ENCODE measurements around the gene ARPC5L.
"Not testable (repeated sequence)": the region's sequence is repeated elsewhere in the genome, so short reads cannot be mapped to it uniquely, and the experiment has no call there.

The ARPC5L gene

DNA sequence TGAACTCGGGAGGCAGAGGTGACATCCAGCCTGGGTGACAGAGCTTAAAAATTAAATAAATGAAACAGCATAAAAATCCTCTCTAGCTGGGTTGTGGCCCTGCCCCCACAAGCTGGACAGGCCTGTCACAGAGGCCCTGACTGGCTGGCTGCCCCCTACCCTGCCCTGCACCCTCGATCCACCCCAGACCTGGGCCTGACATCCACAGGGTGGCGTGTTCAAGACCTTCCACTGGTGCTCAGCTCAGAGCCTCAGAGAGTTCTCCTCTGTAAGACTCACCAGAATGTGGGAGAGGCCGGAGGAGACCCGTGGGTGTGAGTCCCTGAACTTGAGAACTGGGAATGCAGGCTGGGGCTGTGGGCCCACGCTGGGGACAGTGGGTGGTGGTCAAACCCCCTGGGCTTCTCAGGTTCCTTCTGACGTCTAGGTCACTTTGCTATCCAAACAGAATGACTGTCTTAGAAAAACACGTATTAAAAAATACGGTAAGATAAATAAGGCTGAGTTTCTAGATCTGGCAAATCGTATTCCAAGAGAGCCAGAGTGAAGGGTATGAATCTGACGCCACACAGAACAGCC, 18.4 kb upstream of the ARPC5L start:
- DNase-seq (ENCODE audit: low read depth), result no peak
- TF ChIP-seq, protein P1, sequence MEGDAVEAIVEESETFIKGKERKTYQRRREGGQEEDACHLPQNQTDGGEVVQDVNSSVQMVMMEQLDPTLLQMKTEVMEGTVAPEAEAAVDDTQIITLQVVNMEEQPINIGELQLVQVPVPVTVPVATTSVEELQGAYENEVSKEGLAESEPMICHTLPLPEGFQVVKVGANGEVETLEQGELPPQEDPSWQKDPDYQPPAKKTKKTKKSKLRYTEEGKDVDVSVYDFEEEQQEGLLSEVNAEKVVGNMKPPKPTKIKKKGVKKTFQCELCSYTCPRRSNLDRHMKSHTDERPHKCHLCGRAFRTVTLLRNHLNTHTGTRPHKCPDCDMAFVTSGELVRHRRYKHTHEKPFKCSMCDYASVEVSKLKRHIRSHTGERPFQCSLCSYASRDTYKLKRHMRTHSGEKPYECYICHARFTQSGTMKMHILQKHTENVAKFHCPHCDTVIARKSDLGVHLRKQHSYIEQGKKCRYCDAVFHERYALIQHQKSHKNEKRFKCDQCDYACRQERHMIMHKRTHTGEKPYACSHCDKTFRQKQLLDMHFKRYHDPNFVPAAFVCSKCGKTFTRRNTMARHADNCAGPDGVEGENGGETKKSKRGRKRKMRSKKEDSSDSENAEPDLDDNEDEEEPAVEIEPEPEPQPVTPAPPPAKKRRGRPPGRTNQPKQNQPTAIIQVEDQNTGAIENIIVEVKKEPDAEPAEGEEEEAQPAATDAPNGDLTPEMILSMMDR (IDR thresholded peaks at IDR 0.05; ENCODE audit: insufficient read depth, low read depth, low read length, missing control alignments), result no peak
- H3K4me3 ChIP-seq (ENCODE audit: low read depth, low read length), result no peak overlapping the region

DNA sequence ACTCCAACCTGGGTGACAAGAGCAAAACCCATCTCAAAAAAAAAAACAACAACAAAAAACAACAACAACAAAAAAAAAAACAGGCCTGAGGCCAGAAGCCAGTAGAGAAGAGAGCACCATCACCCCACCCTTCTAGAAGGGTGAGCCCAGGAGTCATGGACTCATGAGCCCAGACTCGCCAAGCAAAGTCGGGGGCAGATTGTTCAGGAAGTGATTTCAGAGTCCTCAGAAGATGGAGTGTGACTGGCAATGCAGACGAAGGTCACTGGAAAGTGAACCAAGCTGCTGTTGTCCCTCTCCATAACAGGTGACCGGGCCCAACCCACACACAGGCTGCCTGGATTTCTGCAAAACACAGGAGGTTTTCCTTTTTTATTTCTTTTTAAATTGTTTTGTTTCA, 17.6 kb upstream of the ARPC5L start:
- no peak for DNase-seq (ENCODE audit: low read depth)
- TF ChIP-seq, protein P1 (IDR thresholded peaks at IDR 0.05; ENCODE audit: insufficient read depth, low read depth, low read length, missing control alignments), result no peak
- H3K4me3 ChIP-seq (ENCODE audit: low read depth, low read length), result no peak overlapping the region

DNA sequence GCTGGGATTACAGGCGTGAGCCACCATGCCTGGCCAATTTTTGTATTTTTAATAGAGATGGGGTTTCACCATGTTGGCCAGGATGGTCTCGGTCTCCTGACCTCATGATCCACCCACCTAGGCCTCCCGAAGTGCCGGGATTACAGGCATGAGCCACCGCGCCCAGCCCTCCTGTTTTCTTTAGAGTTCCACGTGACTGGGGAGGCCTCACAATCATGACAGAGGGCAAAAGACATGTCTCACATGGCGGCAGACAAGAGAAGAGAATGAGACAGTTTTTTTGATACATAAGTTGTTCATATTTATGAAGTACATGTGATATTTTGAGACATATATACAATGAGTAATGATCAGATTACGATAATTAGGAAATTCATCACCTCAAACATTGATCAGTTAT, 15.5 kb upstream of the ARPC5L start:
- not testable (repeated sequence) for H3K4me3 ChIP-seq (ENCODE audit: low read depth, low read length); DNase-seq (ENCODE audit: low read depth)

DNA sequence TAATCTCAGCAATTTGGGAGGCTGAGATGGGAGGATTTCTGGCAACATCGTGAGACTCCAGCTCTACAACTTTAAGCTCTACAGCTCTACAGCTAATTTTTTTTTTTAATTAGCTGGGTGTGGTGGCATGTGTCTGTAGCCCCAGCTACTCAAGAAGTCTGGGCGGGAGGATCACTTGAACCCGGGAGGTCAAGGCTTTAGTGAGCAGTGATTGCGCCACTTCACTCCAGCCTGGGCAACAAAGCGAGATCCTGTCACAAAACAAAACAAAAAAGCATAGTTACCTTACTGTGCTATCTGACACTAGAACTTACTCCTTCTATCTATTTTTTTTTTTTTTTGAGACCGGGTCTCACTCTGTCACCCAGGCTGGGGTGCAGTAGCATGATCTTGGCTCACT, 15.0 kb upstream of the ARPC5L start:
- TF ChIP-seq, protein P1 (IDR thresholded peaks at IDR 0.05; ENCODE audit: insufficient read depth, low read depth, low read length, missing control alignments), result no peak
- no peak for DNase-seq (ENCODE audit: low read depth)
- no peak overlapping the region for H3K4me3 ChIP-seq (ENCODE audit: low read depth, low read length)

DNA sequence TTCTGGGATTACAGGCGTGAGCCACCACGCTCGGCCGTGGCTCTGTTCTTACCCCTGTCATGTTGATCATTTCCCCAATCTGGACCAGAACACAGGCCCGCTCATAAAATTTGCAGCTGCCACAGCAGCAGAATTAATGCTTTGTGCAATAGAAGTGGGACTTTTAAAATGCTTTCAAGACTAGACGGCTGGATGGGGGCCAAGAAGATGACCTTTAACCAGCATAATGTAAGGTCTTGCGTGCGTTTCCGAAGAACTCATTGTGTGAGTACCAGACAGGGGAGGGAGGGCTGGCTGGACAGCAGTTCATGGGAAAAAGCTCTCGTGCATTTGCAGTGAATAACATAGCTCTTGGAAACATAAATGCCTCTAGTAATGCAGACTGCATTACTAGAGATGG, 12.1 kb upstream of the ARPC5L start:
- TF ChIP-seq, protein P1 (IDR thresholded peaks at IDR 0.05; ENCODE audit: insufficient read depth, low read depth, low read length, missing control alignments), result no peak

DNA sequence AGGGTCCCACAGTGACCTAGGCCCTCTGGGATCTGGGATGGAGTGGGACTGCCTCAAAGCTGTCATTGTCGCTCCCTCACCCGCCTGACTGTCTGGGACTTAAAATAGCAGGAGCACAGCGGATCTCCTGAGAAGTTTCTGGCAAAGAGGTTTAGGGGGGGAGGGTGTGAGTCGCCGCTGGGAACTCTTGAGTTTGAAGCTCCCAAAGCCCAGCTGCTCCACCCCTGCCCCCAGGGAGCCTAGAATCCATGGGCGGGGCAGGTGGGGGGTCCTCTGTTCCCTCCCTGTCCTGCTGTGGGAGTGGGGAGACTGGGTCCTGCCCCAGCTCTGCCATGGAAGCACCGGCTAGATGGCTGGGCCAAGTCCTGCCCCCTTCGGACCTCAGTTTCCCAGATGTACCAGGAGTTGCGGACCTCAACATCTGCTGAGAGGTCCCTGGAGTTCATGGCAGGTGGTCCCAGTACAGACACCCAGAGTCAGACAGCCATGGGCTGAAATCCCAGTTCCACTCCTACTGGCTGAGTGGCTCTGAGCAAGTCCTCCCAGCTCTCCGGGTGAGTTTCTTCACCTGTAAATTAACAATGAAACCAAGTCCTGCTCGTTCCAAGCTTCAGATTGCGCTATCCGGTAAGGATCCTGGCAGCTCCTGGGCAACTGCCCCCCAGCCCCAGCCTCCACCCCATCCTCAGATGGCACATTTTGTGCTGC, 9.7 kb upstream of the ARPC5L start:
- TF ChIP-seq, protein P1 (IDR thresholded peaks at IDR 0.05; ENCODE audit: insufficient read depth, low read depth, low read length, missing control alignments), result no peak
- no peak overlapping the region for H3K4me3 ChIP-seq (ENCODE audit: low read depth, low read length)
- no peak for DNase-seq (ENCODE audit: low read depth)

More for the DNA sequence above, 12.1 kb upstream of the ARPC5L start:
- no peak for DNase-seq (ENCODE audit: low read depth)
- no peak overlapping the region for H3K4me3 ChIP-seq (ENCODE audit: low read depth, low read length)

DNA sequence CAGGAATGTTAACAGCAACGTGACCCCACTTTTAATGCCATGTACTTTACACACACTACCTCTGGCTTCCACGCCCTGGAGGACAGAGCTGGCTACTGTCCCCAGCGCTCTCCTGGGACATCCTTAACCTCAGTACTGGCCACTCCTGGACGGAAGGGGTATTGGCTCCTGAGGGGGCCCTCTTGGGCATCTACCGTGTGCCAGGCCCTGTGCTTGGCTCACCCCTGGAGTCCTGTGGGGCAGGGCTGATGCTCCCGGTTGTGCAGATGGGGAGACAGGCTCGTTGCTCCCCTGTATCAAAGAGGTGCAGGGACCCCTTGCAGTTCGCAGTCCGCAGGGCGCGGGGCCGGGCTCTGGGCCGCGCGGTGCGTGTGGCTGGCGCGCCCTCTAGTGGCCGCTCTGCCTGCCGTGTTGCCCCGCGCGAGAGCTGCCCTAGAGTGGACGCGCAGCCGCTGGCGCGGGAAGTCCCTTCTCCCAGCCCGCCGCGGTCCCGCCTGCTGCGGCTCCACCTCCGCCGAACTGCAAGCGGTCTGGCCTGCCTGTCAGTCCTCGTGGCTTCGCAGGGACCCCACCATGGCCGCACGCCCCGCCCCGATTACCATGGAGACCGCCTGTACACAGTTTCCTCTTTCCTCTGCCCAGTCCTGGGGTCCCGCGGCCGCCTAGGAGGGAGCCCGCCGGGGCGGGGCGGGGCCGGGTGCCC, 8.9 kb upstream of the ARPC5L start, which contains the start of gene WDR38:
Gene WDR38, plus strand, starts transcription at position 632 of the 703 bp plus-strand sequence. CDS start 72 bp downstream, outside the sequence.
- DNase-seq (ENCODE audit: low read depth), result peak; percentile 88
- peak within 1 kb of the TSS; percentile 48 for H3K4me3 ChIP-seq (ENCODE audit: low read depth, low read length)
- TF ChIP-seq, protein P1 (IDR thresholded peaks at IDR 0.05; ENCODE audit: insufficient read depth, low read depth, low read length, missing control alignments), result peak; percentile 90
